ENCODE measurements around the gene SLC47A1. TPM values are rescaled to one million over a fixed set of nuclear protein-coding genes. Genes with fewer than 3 reads are reported as not detected.

Gene SLC47A1
- total and polyA plus RNA-seq, 8 donors = 0.12 to 0.97 (median 0.49) TPM; not detected in 1

- no peak for ATAC-seq
- Histone ChIP-seq H3K36me3 (no peaks in the 10 kb centered on the region), H3K27ac (no peak overlapping the region), H3K27me3 (no peaks in the 10 kb centered on the region), H3K9me3 (no peaks in the 10 kb centered on the region), H3K4me1 (no peaks in the 10 kb centered on the region), H3K4me3 (no peak overlapping the region)
- intact Hi-C loops (cut with DNase I) = no loop called here
- DNase-seq = no peak
- TF ChIP-seq, protein P1, sequence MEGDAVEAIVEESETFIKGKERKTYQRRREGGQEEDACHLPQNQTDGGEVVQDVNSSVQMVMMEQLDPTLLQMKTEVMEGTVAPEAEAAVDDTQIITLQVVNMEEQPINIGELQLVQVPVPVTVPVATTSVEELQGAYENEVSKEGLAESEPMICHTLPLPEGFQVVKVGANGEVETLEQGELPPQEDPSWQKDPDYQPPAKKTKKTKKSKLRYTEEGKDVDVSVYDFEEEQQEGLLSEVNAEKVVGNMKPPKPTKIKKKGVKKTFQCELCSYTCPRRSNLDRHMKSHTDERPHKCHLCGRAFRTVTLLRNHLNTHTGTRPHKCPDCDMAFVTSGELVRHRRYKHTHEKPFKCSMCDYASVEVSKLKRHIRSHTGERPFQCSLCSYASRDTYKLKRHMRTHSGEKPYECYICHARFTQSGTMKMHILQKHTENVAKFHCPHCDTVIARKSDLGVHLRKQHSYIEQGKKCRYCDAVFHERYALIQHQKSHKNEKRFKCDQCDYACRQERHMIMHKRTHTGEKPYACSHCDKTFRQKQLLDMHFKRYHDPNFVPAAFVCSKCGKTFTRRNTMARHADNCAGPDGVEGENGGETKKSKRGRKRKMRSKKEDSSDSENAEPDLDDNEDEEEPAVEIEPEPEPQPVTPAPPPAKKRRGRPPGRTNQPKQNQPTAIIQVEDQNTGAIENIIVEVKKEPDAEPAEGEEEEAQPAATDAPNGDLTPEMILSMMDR (IDR thresholded peaks at IDR 0.05) = no peak
- FAIRE-seq = no peak
- WGBS, 2 donors = 59 to 71% methylated on average over 23 of the region's 23 CpGs
These were observed 33.8 kb downstream of the SLC47A1 start for GRCh38 chr17:19567216-19568015.

DNA sequence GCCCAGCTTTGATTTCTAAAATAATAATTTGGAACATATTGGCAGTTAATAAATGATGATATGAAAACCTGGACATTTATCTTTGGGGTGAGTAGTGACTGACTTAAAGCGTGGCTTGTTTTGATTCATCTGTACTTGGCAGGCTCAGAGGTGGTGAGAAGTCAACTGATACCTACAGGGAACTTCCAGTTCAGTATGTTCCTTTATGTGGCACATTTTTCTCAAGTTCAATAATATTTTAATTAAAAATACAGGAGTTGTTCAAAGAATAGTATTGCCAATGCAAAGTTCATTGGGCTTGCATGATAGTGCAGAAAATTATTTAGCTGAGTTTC lies 34.3 kb downstream of the SLC47A1 start:
- Histone ChIP-seq H3K4me1 (no peaks in the 10 kb centered on the region), H3K36me3 (no peaks in the 10 kb centered on the region), H3K9me3 (no peaks in the 10 kb centered on the region), H3K27ac (no peak overlapping the region), H3K27me3 (no peaks in the 10 kb centered on the region), H3K4me3 (no peak overlapping the region)
- TF ChIP-seq, protein P1 (IDR thresholded peaks at IDR 0.05) = no peak
- intact Hi-C loops (cut with DNase I) = no loop called here
- WGBS, 2 donors = 72 to 88% methylated on average over 1 of the region's 1 CpG
- FAIRE-seq (no peak), DNase-seq (no peak), ATAC-seq (no peak)

GRCh38 chr17:19569785-19570543 lies 36.3 kb downstream of the SLC47A1 start:
- Histone ChIP-seq H3K4me3 (no peak overlapping the region), H3K9me3 (no peaks in the 10 kb centered on the region), H3K4me1 (no peaks in the 10 kb centered on the region), H3K27ac (no peak overlapping the region), H3K36me3 (no peaks in the 10 kb centered on the region), H3K27me3 (no peaks in the 10 kb centered on the region)
- TF ChIP-seq, protein P1 (IDR thresholded peaks at IDR 0.05) = no peak
- no peak for ATAC-seq
- DNase-seq = no peak
- FAIRE-seq = no peak
- intact Hi-C loops (cut with DNase I) = no loop called here
- WGBS, 2 donors = 64 to 67% methylated on average over 3 of the region's 3 CpGs

GRCh38 chr17:19570544-19571062 lies 36.9 kb downstream of the SLC47A1 start:
- no peak overlapping the region for H3K27ac ChIP-seq
- H3K36me3 ChIP-seq = no peaks in the 10 kb centered on the region
- H3K4me3 ChIP-seq = no peak overlapping the region
- ATAC-seq (peak in 1 of 4 donors; percentile 41), DNase-seq (peak in 1 of 6 donors; percentile 19), FAIRE-seq (no peak)
- no peaks in the 10 kb centered on the region for H3K4me1 ChIP-seq
- no peaks in the 10 kb centered on the region for H3K27me3 ChIP-seq
- TF ChIP-seq, protein P1 (IDR thresholded peaks at IDR 0.05) = no peak
- intact Hi-C loops (cut with DNase I) = no loop called here
- 37 to 46% methylated on average over 4 of the region's 4 CpGs for WGBS, 2 donors
- H3K9me3 ChIP-seq = no peaks in the 10 kb centered on the region
